HL-60/S4 treated with phorbol 12-myristate 13-acetate at 8.2 ng/mL for 4 days and 3 days (cell line): ENCODE measurements around the gene TMOD1.
"Not testable (repeated sequence)": the region's sequence is repeated elsewhere in the genome, so short reads cannot be mapped to it uniquely, and the experiment has no call there.

Experiments used
- in situ Hi-C: fragments of 300-500 bp; cut with MboI; formaldehyde crosslinking; loops from 2 replicates; pipeline ENCODE4 v1.15.0; 2022; ENCODE audit warnings: low sequenced_read_pairs

The TMOD1 gene

GRCh38 chr9:97564291-97565175 lies 63.1 kb downstream of the TMOD1 start:
- in situ Hi-C loops = no loop called here

GRCh38 chr9:97565262-97565661 lies 63.8 kb downstream of the TMOD1 start:
- in situ Hi-C loops = no loop called here

GRCh38 chr9:97567182-97567893 lies 65.9 kb downstream of the TMOD1 start:
- in situ Hi-C loops = no loop called here

GRCh38 chr9:97567894-97568202 lies 66.4 kb downstream of the TMOD1 start:
- in situ Hi-C loops = no loop called here

GRCh38 chr9:97568461-97569275 lies 67.2 kb downstream of the TMOD1 start:
- in situ Hi-C loops = no loop called here

GRCh38 chr9:97570899-97571298 lies 69.4 kb downstream of the TMOD1 start:
- in situ Hi-C loops = no loop called here

GRCh38 chr9:97571664-97572063 lies 70.2 kb downstream of the TMOD1 start:
- in situ Hi-C loops = no loop called here

- in situ Hi-C loops = no loop called here
Measured at GRCh38 chr9:97572196-97572891, 70.9 kb downstream of the TMOD1 start.

GRCh38 chr9:97572892-97573365 lies 71.5 kb downstream of the TMOD1 start:
- in situ Hi-C loops = no loop called here

- in situ Hi-C loops = no loop called here
Measured at GRCh38 chr9:97573482-97574073, 72.1 kb downstream of the TMOD1 start.

GRCh38 chr9:97574101-97574571 lies 72.7 kb downstream of the TMOD1 start:
- in situ Hi-C loops = not testable (repeated sequence)

GRCh38 chr9:97574921-97575672 lies 73.6 kb downstream of the TMOD1 start:
- in situ Hi-C loops = not testable (repeated sequence)

- in situ Hi-C loops = no loop called here
Measured at GRCh38 chr9:97575673-97576200, 74.3 kb downstream of the TMOD1 start.

- in situ Hi-C loops = no loop called here
Measured at GRCh38 chr9:97577051-97577450, 75.6 kb downstream of the TMOD1 start.

GRCh38 chr9:97578846-97579245 lies 77.4 kb downstream of the TMOD1 start:
- in situ Hi-C loops = no loop called here

GRCh38 chr9:97579914-97580313 lies 78.4 kb downstream of the TMOD1 start:
- in situ Hi-C loops = no loop called here

- in situ Hi-C loops = not testable (repeated sequence)
Measured at GRCh38 chr9:97581590-97581989, 80.1 kb downstream of the TMOD1 start.

GRCh38 chr9:97584778-97585177 lies 83.3 kb downstream of the TMOD1 start:
- in situ Hi-C loops = not testable (repeated sequence)

GRCh38 chr9:97586909-97587308 lies 85.4 kb downstream of the TMOD1 start:
- in situ Hi-C loops = not testable (repeated sequence)
